HEK293 (cell line): ENCODE data around the gene ITPR2.
A peak's percentile ranks its signal among the peaks of the same experiment; 100 is the strongest.

ENCODE experiments used
- CTCF ChIA-PET: fragments of 350-600 bp; formaldehyde crosslinking; extraction: SDS; loops from one replicate; lab custom pipeline; 2021; ENCODE audit warnings: antibody characterized with exemption; lab: Yijun Ruan, JAX
- POLR2A ChIA-PET: fragments of 300-600 bp; formaldehyde crosslinking; extraction: SDS; loops from one replicate; lab custom pipeline; 2020; ENCODE audit warnings: antibody characterized with exemption, inconsistent platforms; lab: Yijun Ruan, JAX
- H3K27ac ChIP-seq: fragments of 200-500 bp; sonication (Bioruptor generic); 2 replicates; pipeline ENCODE4 v1.5.1; 2014; ENCODE audit warnings: low read depth, low read length, control low read depth, inconsistent platforms; ENCODE audit errors: extremely low read depth
- H3K36me3 ChIP-seq, 2 experiments: fragments of 200-500 bp in 1 of 2; sonication (Bioruptor generic) in 1 of 2; 1 replicate in 1 of 2; 2 replicates in 1 of 2; pipeline ENCODE4 v1.5.1; 2014 to 2017; ENCODE audit warnings: inconsistent platforms in 2 of 2, low read length in 2 of 2; ENCODE audit not compliant: control insufficient read depth in 2 of 2, insufficient read depth in 1 of 2
- H3K4me1 ChIP-seq: fragments of 200-500 bp; sonication (Bioruptor generic); 2 replicates; pipeline ENCODE4 v1.5.1; 2014; ENCODE audit warnings: mild to moderate bottlenecking, low read length, inconsistent platforms; ENCODE audit not compliant: control insufficient read depth, insufficient read depth
- H3K4me3 ChIP-seq: 2 replicates; pipeline ENCODE4 v1.5.1; 2011; ENCODE audit warnings: low read depth, mild to moderate bottlenecking, control low read depth, low read length, moderate library complexity
- H3K9me3 ChIP-seq: fragments of 200-500 bp; sonication (Bioruptor generic); 2 replicates; pipeline ENCODE4 v1.5.1; 2014; ENCODE audit warnings: low read depth, low read length, inconsistent platforms; ENCODE audit not compliant: control insufficient read depth, insufficient read depth
- GLIS2 ChIP-seq: fragments of 450-650 bp; formaldehyde crosslinking; IDR thresholded peaks from 2 replicates; pipeline ENCODE4 v1.5.1; 2016; ENCODE audit warnings: missing biosample characterization, missing genetic modification characterization
- KLF10 ChIP-seq: fragments of 450-650 bp; IDR thresholded peaks from 2 replicates; pipeline ENCODE4 v1.5.1; 2018; ENCODE audit warnings: missing biosample characterization, mild to moderate bottlenecking, missing genetic modification characterization
- KLF16 ChIP-seq: fragments of 450-650 bp; formaldehyde crosslinking; IDR thresholded peaks from 2 replicates; pipeline ENCODE4 v1.5.1; 2017; ENCODE audit warnings: missing biosample characterization, missing genetic modification characterization
- REPIN1 ChIP-seq: fragments of 450-650 bp; formaldehyde crosslinking; IDR thresholded peaks from 2 replicates; pipeline ENCODE4 v1.5.1; 2017; ENCODE audit warnings: missing biosample characterization, missing genetic modification characterization, low read depth
- ZBTB48 ChIP-seq: fragments of 450-650 bp; formaldehyde crosslinking; IDR thresholded peaks from 2 replicates; pipeline ENCODE4 v1.5.1; 2016; ENCODE audit warnings: missing biosample characterization, missing genetic modification characterization
- ZBTB8A ChIP-seq: fragments of 450-650 bp; formaldehyde crosslinking; IDR thresholded peaks from 2 replicates; pipeline ENCODE4 v1.5.1; 2016; ENCODE audit warnings: missing biosample characterization, missing genetic modification characterization
- ZNF148 ChIP-seq: fragments of 450-650 bp; formaldehyde crosslinking; IDR thresholded peaks from 2 replicates; pipeline ENCODE4 v1.5.0; 2017; ENCODE audit warnings: missing biosample characterization, missing genetic modification characterization, borderline replicate concordance
- ZNF2 ChIP-seq: fragments of 450-650 bp; formaldehyde crosslinking; IDR thresholded peaks from 2 replicates; pipeline ENCODE4 v1.5.1; 2016; ENCODE audit warnings: missing biosample characterization, missing genetic modification characterization
- ZNF214 ChIP-seq: fragments of 450-650 bp; formaldehyde crosslinking; IDR thresholded peaks from 2 replicates; pipeline ENCODE4 v1.5.1; 2017; ENCODE audit warnings: missing biosample characterization, mild to moderate bottlenecking, missing genetic modification characterization, borderline replicate concordance
- ZNF366 ChIP-seq: fragments of 450-650 bp; formaldehyde crosslinking; conservative IDR thresholded peaks from 2 replicates; pipeline ENCODE4 v1.5.1; 2016; ENCODE audit warnings: missing biosample characterization, missing genetic modification characterization
- ZNF513 ChIP-seq: fragments of 450-650 bp; IDR thresholded peaks from 2 replicates; pipeline ENCODE4 v1.5.1; 2018; ENCODE audit warnings: missing biosample characterization, missing genetic modification characterization
- ZNF629 ChIP-seq: fragments of 450-650 bp; formaldehyde crosslinking; IDR thresholded peaks from 2 replicates; pipeline ENCODE4 v1.5.1; 2017; ENCODE audit warnings: missing biosample characterization, missing genetic modification characterization
- ZNF707 ChIP-seq: fragments of 450-650 bp; formaldehyde crosslinking; IDR thresholded peaks from 2 replicates; pipeline ENCODE4 v1.5.1; 2016; ENCODE audit warnings: missing biosample characterization, missing genetic modification characterization
- TF ChIP-seq, protein P1 (sequence below): fragments of 450-650 bp; formaldehyde crosslinking; IDR thresholded peaks from 2 replicates; pipeline ENCODE4 v1.5.1; 2016; ENCODE audit warnings: missing biosample characterization, missing genetic modification characterization
- TF ChIP-seq, protein P2 (sequence below): fragments of 450-650 bp; formaldehyde crosslinking; IDR thresholded peaks from 2 replicates; pipeline ENCODE4 v1.5.1; 2016; ENCODE audit warnings: missing biosample characterization, missing genetic modification characterization, low read depth

ITPR2 gene

DNA sequence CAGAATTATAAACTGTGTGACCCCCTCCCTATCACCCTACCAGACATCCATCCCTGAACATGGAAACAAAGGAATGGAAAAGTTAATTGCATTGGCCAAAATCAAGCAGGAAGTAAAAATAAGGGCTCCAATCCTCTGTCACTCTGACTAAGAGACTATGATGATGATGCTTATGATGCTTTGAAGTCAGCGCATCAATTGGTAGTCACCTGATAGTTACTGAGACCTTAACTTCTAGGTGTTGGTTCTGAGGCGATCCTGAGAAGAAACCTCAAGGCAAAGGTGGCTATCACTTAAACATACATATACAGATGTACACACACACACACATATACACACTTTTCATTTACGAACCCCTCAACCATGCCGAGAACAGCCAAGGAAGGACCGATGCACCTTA, 6.6 kb downstream of the ITPR2 start (continued):
- TF ChIP-seq ZNF707 (no peak), KLF16 (tag by site-specific recombination) (no peak), REPIN1 (tag by site-specific recombination) (no peak)

GRCh38 chr12:26825459-26826016, 7.5 kb downstream of the ITPR2 start:
- Histone ChIP-seq H3K4me3 (no peak overlapping the region), H3K36me3 (0 out of 3 replicates have a peak, but pooled peaks cover 0 to 3% of the 10 kb centered on the region in 2 experiments), H3K4me1 (peaks cover 11% of the 10 kb centered on the region), H3K27ac (no peak overlapping the region), H3K9me3 (no peaks in the 10 kb centered on the region)
- CTCF ChIA-PET = interaction anchor here (0.7 to 0.8 kb wide), 2 partner anchors 512 to 550 kb away, joined by 3 read pairs; no protein-coding TSS in a partner anchor
- POLR2A ChIA-PET = interaction anchor here (0.8 kb wide), 1 partner anchor 8 kb away, joined by 3 read pairs; no protein-coding TSS in a partner anchor
- TF ChIP-seq, protein P1, sequence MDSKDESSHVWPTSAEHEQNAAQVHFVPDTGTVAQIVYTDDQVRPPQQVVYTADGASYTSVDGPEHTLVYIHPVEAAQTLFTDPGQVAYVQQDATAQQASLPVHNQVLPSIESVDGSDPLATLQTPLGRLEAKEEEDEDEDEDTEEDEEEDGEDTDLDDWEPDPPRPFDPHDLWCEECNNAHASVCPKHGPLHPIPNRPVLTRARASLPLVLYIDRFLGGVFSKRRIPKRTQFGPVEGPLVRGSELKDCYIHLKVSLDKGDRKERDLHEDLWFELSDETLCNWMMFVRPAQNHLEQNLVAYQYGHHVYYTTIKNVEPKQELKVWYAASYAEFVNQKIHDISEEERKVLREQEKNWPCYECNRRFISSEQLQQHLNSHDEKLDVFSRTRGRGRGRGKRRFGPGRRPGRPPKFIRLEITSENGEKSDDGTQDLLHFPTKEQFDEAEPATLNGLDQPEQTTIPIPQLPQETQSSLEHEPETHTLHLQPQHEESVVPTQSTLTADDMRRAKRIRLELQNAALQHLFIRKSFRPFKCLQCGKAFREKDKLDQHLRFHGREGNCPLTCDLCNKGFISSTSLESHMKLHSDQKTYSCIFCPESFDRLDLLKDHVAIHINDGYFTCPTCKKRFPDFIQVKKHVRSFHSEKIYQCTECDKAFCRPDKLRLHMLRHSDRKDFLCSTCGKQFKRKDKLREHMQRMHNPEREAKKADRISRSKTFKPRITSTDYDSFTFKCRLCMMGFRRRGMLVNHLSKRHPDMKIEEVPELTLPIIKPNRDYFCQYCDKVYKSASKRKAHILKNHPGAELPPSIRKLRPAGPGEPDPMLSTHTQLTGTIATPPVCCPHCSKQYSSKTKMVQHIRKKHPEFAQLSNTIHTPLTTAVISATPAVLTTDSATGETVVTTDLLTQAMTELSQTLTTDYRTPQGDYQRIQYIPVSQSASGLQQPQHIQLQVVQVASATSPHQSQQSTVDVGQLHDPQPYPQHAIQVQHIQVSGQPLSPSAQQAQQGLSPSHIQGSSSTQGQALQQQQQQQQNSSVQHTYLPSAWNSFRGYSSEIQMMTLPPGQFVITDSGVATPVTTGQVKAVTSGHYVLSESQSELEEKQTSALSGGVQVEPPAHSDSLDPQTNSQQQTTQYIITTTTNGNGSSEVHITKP = peak; percentile 44; the same call in 1 of the 2 replicates
- TF ChIP-seq ZNF366 = no peak

- Histone ChIP-seq H3K4me1 (peaks cover 10% of the 10 kb centered on the region), H3K27ac (no peak overlapping the region), H3K9me3 (no peaks in the 10 kb centered on the region), H3K4me3 (no peak overlapping the region)
- CTCF ChIA-PET = no interaction called here
- no peak for TF ChIP-seq GLIS2 (tag by site-specific recombination)
- TF ChIP-seq ZNF629 (tag by site-specific recombination) = no peak
- no peak for TF ChIP-seq ZNF148 (tag by site-specific recombination)
- TF ChIP-seq ZBTB48 (tag by site-specific recombination) = no peak
- no peak for TF ChIP-seq KLF10
- TF ChIP-seq, protein P2, sequence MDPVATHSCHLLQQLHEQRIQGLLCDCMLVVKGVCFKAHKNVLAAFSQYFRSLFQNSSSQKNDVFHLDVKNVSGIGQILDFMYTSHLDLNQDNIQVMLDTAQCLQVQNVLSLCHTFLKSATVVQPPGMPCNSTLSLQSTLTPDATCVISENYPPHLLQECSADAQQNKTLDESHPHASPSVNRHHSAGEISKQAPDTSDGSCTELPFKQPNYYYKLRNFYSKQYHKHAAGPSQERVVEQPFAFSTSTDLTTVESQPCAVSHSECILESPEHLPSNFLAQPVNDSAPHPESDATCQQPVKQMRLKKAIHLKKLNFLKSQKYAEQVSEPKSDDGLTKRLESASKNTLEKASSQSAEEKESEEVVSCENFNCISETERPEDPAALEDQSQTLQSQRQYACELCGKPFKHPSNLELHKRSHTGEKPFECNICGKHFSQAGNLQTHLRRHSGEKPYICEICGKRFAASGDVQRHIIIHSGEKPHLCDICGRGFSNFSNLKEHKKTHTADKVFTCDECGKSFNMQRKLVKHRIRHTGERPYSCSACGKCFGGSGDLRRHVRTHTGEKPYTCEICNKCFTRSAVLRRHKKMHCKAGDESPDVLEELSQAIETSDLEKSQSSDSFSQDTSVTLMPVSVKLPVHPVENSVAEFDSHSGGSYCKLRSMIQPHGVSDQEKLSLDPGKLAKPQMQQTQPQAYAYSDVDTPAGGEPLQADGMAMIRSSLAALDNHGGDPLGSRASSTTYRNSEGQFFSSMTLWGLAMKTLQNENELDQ (tag by site-specific recombination) = no peak
- no peak for TF ChIP-seq ZNF2 (tag by site-specific recombination)
- TF ChIP-seq ZNF513 (tag by site-specific recombination) = no peak
- TF ChIP-seq ZBTB8A (tag by site-specific recombination) = no peak
- TF ChIP-seq ZNF214 (tag by site-specific recombination) = no peak
- TF ChIP-seq, all 188 proteins: peak for 0
- POLR2A ChIA-PET = interaction anchor here (4.3 kb wide), 1 partner anchor 9 kb away, joined by 16 read pairs; the partner anchor contains the start of gene ITPR2
- H3K36me3 ChIP-seq = 0 out of 3 replicates have a peak, but pooled peaks cover 0 to 3% of the 10 kb centered on the region in 2 experiments
Measured at GRCh38 chr12:26823390-26823789, 9.6 kb downstream of the ITPR2 start.
